Measurements from ENCODE around the gene NRG3. TPM values are rescaled to one million over a fixed set of nuclear protein-coding genes. Genes with fewer than 3 reads are reported as not detected.

NRG3 gene
- total RNA-seq, 4 donors from 2014 or later, result 0.32 to 1.4 TPM; not detected in 2

- TF ChIP-seq POLR2AphosphoS5 (IDR thresholded peaks at IDR 0.05) (no peak), EP300 (IDR thresholded peaks at IDR 0.05; ENCODE audit: low read depth) (no peak), POLR2A (IDR thresholded peaks at IDR 0.05) (no peak)
- TF ChIP-seq, protein P1, sequence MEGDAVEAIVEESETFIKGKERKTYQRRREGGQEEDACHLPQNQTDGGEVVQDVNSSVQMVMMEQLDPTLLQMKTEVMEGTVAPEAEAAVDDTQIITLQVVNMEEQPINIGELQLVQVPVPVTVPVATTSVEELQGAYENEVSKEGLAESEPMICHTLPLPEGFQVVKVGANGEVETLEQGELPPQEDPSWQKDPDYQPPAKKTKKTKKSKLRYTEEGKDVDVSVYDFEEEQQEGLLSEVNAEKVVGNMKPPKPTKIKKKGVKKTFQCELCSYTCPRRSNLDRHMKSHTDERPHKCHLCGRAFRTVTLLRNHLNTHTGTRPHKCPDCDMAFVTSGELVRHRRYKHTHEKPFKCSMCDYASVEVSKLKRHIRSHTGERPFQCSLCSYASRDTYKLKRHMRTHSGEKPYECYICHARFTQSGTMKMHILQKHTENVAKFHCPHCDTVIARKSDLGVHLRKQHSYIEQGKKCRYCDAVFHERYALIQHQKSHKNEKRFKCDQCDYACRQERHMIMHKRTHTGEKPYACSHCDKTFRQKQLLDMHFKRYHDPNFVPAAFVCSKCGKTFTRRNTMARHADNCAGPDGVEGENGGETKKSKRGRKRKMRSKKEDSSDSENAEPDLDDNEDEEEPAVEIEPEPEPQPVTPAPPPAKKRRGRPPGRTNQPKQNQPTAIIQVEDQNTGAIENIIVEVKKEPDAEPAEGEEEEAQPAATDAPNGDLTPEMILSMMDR (IDR thresholded peaks at IDR 0.05), result no peak
- no peak overlapping the region for H3K27ac ChIP-seq
- no peaks in the 10 kb centered on the region for H3K4me1 ChIP-seq
- 61% methylated on average over 5 of the region's 5 CpGs; no CpG with 5 or more reads in 1 of the 2 donors for WGBS, 2 donors (ENCODE audit: low coverage in 1 of 2)
- H3K36me3 ChIP-seq, result no peaks in the 10 kb centered on the region
- no peaks in the 10 kb centered on the region for H3K27me3 ChIP-seq
- in situ Hi-C loops (cut with MboI; ENCODE audit: low pct_ligation_motif_present in 1 of 4, low pct_unique_long_range_greater_than_20kb in 1 of 4, low sequenced_read_pairs in 3 of 4), result no loop called here
- H3K4me3 ChIP-seq, result no peak overlapping the region
- no peak for DNase-seq
- intact Hi-C loops (cut with DNase I; ENCODE audit: low total_unique reads), result no loop called here
- H3K9me3 ChIP-seq, result no peaks in the 10 kb centered on the region
Observed at GRCh38 chr10:82394122-82394521, 519.1 kb downstream of the NRG3 start.

- TF ChIP-seq POLR2A (IDR thresholded peaks at IDR 0.05) (no peak), EP300 (IDR thresholded peaks at IDR 0.05; ENCODE audit: low read depth) (no peak), POLR2AphosphoS5 (IDR thresholded peaks at IDR 0.05) (no peak)
- TF ChIP-seq, protein P1 (IDR thresholded peaks at IDR 0.05), result no peak
- in situ Hi-C loops (cut with MboI; ENCODE audit: low pct_ligation_motif_present in 1 of 4, low pct_unique_long_range_greater_than_20kb in 1 of 4, low sequenced_read_pairs in 3 of 4), result no loop called here
Observed at GRCh38 chr10:82394987-82395386, 520.0 kb downstream of the NRG3 start.

DNA sequence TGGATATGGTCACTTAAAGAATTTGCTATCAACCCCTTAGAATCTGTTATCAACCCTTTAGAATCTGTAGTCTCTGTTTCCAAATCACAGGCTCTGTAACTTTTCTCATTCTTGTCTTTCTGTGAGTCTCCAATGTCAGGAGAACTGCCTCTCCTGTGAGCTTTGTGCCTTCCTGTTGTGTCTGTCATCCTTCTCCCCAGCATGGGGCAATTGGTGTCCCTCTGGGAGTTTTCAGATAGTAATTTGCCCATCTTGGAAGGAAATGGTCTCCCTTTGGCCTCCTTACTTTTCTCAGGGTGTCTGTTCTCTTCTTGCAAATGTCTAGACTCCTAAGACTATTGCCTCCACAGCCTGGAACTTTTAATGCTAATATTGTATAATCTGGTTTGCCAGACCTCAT is 521.9 kb downstream of the NRG3 start:
- no peaks in the 10 kb centered on the region for H3K27me3 ChIP-seq
- no peaks in the 10 kb centered on the region for H3K9me3 ChIP-seq
- no peaks in the 10 kb centered on the region for H3K4me1 ChIP-seq
- TF ChIP-seq, protein P1 (IDR thresholded peaks at IDR 0.05), result no peak
- TF ChIP-seq POLR2AphosphoS5 (IDR thresholded peaks at IDR 0.05) (no peak), POLR2A (IDR thresholded peaks at IDR 0.05) (no peak), EP300 (IDR thresholded peaks at IDR 0.05; ENCODE audit: low read depth) (no peak)
- no peak for DNase-seq
- no peak overlapping the region for H3K27ac ChIP-seq
- H3K4me3 ChIP-seq, result no peak overlapping the region
- intact Hi-C loops (cut with DNase I; ENCODE audit: low total_unique reads), result no loop called here
- no peaks in the 10 kb centered on the region for H3K36me3 ChIP-seq
- in situ Hi-C loops (cut with MboI; ENCODE audit: low pct_ligation_motif_present in 1 of 4, low pct_unique_long_range_greater_than_20kb in 1 of 4, low sequenced_read_pairs in 3 of 4), result no loop called here

More at GRCh38 chr10:82394987-82395386, 520.0 kb downstream of the NRG3 start:
- Histone ChIP-seq H3K27ac (no peak overlapping the region), H3K9me3 (no peaks in the 10 kb centered on the region), H3K27me3 (no peaks in the 10 kb centered on the region), H3K4me3 (no peak overlapping the region), H3K4me1 (no peaks in the 10 kb centered on the region), H3K36me3 (no peaks in the 10 kb centered on the region)
- DNase-seq, result no peak
- intact Hi-C loops (cut with DNase I; ENCODE audit: low total_unique reads), result no loop called here
- 92 to 96% methylated on average over 4 to 5 of the region's 5 CpGs for WGBS, 2 donors (ENCODE audit: low coverage in 1 of 2)

DNA sequence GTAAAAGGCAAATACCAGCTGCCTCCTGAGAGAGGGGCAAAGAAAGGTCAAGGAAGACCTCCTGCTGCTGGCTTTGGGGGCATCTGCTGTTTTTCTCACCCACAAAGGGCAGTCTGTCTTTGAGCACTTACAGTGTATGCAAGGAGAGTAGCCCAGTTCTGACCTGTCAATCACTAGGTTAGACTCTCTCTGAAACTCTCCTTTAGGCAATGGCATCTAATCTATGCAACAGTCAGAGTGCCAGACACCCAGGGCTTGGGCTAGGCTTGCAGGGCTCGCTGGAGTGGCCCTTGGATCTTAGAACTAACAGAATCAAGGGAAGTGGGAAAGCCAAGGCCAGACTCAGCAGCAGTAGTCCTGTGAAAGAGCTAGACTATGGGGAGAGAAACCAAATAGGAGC is 522.9 kb downstream of the NRG3 start:
- intact Hi-C loops (cut with DNase I; ENCODE audit: low total_unique reads) (no loop called here), in situ Hi-C loops (cut with MboI; ENCODE audit: low pct_ligation_motif_present in 1 of 4, low pct_unique_long_range_greater_than_20kb in 1 of 4, low sequenced_read_pairs in 3 of 4) (no loop called here)
- 47% methylated on average over 1 of the region's 1 CpG; no CpG with 5 or more reads in 1 of the 2 donors for WGBS, 2 donors (ENCODE audit: low coverage in 1 of 2)
- TF ChIP-seq POLR2A (IDR thresholded peaks at IDR 0.05) (no peak), POLR2AphosphoS5 (IDR thresholded peaks at IDR 0.05) (no peak), EP300 (IDR thresholded peaks at IDR 0.05; ENCODE audit: low read depth) (no peak)
- TF ChIP-seq, protein P1 (IDR thresholded peaks at IDR 0.05), result no peak
- Histone ChIP-seq H3K36me3 (no peaks in the 10 kb centered on the region), H3K4me3 (no peak overlapping the region), H3K27ac (no peak overlapping the region), H3K4me1 (no peaks in the 10 kb centered on the region), H3K27me3 (no peaks in the 10 kb centered on the region), H3K9me3 (no peaks in the 10 kb centered on the region)
- no peak for DNase-seq

Measured in transverse colon (tissue), 4 donors.